ENCODE data around the gene PIK3R4.
A peak's percentile ranks its signal among the peaks of the same experiment; 100 is the strongest.

PIK3R4 gene

DNA sequence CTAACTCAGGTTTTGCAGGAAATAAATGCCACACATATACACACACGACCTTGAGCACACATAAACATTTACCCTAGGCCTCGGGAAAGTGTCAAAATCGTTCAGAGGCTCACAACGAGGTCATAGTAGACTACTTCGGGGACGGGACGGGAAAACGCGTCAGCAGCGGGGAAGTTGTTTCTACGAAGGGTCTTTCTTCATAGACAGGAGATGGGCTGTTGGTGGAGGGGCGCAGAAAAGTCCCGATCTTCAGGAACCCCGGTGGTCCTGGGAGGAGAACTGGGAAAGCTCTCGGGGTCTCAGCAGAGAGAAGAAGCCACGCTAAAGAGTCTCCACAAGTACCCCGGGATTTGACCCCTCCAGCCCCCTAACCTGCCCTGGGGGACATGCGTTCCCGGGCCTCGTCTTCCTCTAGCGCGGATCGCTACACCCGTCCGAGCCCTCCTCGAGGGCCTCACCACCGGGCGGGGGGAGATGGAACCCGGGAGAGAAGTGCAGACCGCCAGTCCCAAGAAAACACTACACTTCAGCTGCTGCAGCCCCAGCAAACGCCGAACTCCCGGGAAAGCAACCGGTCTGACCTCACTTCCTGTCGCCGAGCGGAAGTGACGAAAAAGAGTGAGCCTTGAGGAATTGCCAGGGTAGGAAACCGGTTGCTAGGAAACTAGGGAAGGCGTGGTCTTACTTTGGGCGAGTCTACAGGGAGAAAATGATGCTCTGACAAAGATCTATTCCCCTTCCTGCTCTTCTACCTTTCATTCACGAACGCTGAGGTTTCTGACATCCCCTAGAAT is at the start of gene PIK3R4:
PIK3R4 (minus strand) TSS at position 584 of the 794 bp plus-strand sequence. CDS start 1,611 bp downstream, outside the sequence.
- peak; percentile 84 for DNase-seq (ENCODE audit: low read depth)

DNA sequence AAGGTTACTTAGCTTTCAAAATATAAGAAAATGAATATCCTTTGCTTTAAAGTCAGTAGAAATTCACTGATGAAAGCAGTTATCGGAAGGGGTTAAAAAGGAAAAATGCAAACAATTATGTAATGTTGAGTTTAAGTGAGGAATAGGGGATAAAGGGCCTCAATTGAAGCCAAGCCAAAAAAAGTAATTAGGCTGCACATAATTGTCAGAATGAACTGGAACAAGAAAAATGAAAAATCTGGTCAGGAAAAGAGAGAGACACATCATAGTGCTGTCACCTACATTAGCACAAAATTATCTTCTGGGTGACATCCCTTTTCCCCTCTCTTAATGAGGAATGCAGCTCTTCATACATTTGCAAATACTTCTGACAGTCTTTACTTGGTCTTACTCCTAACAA is 48.8 kb upstream of the PIK3R4 start:
- no peak for DNase-seq (ENCODE audit: low read depth)

- no peak for DNase-seq (ENCODE audit: low read depth)
Observed at GRCh38 chr3:130792246-130792645, 45.6 kb upstream of the PIK3R4 start.

- no peak for DNase-seq (ENCODE audit: low read depth)
Observed at GRCh38 chr3:130789782-130790322, 43.2 kb upstream of the PIK3R4 start.

DNA sequence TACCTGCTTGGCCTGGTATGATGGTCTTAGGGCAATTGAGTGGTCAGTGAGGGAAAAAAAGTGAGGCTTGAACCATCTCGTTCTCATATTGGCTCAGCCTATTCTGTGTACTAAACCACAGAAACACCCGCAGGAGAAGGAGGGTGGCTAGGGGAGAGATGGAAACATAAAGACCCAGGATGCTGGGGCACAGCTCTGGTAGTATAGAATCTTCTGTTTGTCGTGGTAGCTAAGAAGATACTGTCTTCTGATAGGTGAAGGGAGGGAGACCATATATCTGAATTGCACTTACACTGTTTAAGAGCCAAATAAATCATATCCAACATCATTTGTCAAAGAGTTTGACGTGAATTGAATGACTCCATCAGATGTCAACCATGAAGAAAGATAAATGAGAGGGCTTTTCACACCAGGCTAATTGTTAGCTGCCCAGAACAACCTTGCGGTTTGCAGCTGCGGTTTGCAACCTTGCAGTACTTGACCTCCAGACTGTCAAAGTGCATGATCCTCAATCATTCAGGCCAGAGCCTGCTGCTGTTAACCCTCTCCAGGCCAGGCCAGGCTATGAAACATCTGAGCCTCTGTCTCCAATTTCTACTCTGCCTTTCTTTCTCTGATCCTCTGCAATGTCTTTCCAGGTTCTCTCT is 40.9 kb upstream of the PIK3R4 start:
- DNase-seq (ENCODE audit: low read depth) = no peak

DNA sequence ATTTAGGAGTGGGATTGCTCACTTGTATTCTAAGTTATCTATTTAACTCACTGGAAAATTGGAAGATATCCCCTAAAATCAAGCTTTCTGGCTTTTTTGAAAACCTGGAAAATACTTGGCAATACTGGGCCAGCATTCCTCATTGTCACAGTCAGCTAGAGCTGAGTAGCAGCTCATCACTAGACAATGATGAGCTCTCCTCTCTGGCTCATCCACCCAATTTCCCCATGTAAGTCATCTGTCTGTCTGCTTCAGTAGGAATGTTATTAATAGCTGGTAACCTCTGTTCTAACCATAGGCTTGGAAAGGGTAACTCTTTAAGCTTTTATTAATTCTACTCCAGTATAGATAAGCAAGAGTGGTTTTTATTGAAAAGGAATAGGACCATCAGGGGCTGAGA is 39.7 kb upstream of the PIK3R4 start:
- DNase-seq (ENCODE audit: low read depth) = no peak

- no peak for DNase-seq (ENCODE audit: low read depth)
Observed at GRCh38 chr3:130783629-130784028, 37.0 kb upstream of the PIK3R4 start.

DNA sequence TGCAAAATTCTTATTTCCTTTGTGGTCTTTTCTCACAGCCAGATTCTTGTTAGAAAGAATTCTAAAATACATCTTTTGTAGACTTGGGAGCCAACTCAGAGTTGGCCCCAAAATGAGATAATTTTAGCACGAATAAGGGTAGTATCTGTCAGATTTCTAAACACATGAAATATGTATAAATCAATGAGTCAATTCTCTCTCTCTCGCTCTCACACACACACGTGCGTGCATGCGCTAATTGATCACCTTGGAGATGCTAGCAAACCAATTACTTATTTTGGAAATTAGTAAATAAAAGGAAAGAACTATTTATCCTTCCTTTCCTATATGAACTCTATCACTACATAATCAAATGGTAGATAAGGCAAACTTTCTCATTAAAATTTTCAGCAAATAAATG is 32.9 kb upstream of the PIK3R4 start:
- no peak for DNase-seq (ENCODE audit: low read depth)

DNA sequence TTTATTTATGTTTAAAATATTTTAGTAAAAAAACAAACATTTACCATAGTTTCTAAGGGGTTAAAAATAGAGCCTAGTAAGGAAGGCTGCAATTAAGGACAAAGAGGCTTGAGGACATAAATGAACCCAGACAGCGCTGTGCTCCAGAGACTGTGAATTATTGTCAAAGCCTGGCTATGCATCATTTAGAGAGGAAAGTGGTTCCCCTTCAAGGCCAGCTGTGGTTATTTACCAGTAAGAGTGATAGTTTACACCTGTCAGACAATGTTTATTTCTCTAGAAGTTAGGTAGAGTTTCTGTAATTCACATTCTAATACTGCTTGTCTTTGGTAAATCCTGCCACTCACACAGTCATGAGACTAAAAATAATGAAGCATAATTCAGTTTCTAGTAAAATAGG is 32.4 kb upstream of the PIK3R4 start:
- DNase-seq (ENCODE audit: low read depth) = no peak

GRCh38 chr3:130773366-130773765 is 26.7 kb upstream of the PIK3R4 start:
- DNase-seq (ENCODE audit: low read depth) = no peak

DNA sequence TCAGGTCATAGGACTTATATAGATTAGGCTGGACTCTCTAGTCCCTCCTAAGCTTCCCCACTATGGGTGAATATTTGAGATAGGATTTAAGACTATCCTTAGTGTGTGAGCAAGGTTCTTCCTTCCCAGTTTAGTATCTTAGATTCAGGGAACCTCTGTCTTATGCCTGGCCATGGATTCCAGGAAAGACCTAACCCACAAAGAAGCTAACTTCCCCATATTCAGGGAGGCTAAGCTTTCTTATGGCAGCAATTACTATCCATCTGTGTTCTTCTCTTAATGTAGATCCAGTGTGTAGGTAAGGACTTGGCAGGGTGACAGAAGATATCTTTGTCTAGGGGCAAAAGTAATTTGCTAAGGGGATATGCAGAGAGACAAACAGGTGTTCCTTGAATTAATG is 25.5 kb upstream of the PIK3R4 start:
- no peak for DNase-seq (ENCODE audit: low read depth)

DNA sequence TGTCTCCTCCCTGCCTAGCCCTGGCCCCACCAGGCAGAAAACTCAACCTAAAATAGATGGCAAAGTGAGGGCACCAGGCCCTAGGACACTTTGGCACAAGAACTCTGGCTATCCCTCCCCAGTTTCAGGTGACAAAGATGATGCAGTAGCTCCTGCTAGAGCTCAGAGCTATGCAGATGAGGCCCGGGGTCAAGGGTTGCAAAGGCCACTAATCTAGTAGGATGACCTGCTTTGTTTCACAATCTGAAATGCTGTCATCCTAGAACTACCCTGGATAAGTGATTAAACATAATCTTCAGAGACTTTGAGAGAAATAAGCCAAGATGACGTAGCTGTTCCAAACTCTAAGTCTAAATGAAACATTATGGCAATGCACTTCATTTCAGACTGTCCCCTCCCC is 24.0 kb upstream of the PIK3R4 start:
- no peak for DNase-seq (ENCODE audit: low read depth)

DNA sequence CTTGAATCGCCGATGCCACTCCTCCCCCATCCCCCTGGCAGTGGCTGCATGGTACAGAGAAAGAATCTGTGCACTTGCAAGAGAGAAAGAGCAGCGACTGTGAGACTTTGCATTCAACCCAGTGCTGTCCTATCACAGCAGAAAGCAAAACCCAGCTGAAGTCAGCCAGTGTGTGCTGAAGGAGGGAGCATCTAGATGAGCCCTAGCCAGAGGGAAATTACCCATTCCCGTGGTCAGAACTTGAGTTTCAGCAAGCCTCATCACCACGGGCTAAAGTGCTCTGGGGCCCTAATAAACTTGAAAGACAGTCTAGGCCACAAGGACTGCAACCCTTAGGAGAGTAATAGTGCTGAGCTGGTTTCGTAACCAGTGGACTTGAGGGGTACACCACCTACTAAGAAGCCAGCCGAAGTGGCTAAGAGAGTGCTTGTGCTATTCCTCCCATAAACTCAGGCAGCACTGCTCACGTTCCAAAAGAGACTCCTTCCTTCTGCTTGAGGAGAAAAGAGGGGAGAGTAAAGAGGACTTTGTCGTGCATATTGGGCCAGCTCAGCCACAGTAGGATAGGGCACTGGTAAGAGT is 15.2 kb upstream of the PIK3R4 start:
- no peak for DNase-seq (ENCODE audit: low read depth)

GRCh38 chr3:130760922-130761321 is 14.3 kb upstream of the PIK3R4 start:
- DNase-seq (ENCODE audit: low read depth) = no peak

- DNase-seq (ENCODE audit: low read depth) = peak; percentile 18
Observed at GRCh38 chr3:130759692-130760338, 13.2 kb upstream of the PIK3R4 start.

GRCh38 chr3:130758624-130759369 is 12.2 kb upstream of the PIK3R4 start:
- no peak for DNase-seq (ENCODE audit: low read depth)

DNA sequence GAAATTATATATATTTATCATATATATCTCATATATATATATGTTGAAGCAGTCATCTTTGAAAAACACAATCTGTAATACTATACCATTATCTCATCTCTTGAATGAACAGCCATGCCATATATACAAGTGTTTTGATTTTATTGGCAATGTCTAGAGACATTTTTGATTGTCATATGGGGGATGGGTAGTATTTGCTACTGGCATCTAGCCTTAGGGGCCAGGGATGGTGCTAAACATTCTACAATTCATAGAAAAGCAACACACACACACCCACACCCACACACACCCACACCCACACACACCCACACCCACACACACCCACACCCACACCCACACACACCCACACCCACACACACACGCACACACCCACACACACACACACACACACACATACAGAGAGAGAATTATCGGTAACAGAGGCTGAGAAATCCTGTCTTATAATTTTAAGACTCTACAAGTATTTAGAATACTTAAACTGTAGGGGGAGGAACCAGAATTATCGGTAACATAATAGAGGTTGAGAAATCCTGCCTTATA is 11.1 kb upstream of the PIK3R4 start:
- no peak for DNase-seq (ENCODE audit: low read depth)

DNA sequence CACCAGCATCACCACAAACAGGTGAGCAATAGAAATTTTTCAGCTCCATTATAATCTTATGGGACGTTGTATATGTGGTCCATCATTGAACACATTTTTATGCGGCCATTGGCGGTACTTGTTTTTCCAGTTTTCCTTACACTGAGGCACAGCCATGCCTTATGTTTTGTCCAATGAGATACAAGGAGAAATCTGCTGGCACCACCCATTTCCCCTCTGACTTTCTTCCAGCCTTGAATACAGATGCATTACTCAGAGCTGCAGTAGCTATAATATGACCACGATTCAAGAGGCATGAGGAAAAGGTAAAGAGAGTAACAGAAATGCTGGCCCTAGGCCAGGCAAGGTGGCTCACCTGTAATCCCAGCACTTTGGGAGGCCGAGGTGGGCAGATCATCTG is 9.0 kb upstream of the PIK3R4 start:
- DNase-seq (ENCODE audit: low read depth) = no peak

DNA sequence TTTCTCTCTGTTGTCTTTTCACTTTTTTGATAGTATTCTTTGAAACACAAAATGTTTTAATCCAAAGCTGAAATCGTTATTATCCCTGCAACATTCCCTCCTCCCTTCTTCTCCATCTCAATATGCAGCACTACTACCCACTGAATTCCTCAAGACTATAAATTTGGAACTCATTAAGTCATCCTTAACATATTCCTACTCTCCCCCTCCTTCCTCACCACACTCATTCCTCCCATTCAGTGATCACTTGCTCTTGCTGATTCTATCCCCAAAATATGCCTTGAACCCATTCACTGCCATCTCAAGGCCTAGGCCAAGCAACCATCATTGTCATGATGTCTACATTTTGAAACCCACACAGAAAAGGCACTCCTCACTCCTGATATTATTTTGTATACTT is 2.4 kb upstream of the PIK3R4 start:
- no peak for DNase-seq (ENCODE audit: low read depth)

DNA sequence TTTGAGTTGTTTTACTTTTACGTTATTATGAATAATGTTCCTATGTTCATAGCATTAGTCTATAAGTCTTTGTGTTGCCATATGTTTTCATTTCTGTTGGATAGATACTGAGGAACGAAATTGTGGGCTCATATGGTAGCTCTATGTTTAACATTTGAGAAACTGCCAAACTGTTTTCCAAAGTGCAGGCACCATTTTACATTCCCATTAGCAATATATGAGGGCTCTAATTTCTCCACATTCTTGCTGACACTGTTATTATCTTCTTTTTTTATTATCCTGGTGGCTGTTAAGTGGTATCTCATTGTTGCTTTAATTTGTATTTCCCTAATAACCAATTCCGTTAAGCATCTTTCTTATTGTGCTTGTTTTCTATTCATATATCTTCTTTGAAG is 1.8 kb upstream of the PIK3R4 start:
- DNase-seq (ENCODE audit: low read depth) = no peak

GRCh38 chr3:130743354-130743753 is 3.3 kb downstream of the PIK3R4 start:
- DNase-seq (ENCODE audit: low read depth) = no peak
